T follicular helper cell (primary cell): Measurements from ENCODE around the gene TRIP4.
"Not testable (repeated sequence)": the region's sequence is repeated elsewhere in the genome, so short reads cannot be mapped to it uniquely, and the experiment has no call there.

Experiments used
- DNase-seq: peaks from one replicate; pipeline ENCODE4 v3.0.0-alpha.2; 2020; ENCODE audit warnings: low read depth

TRIP4 gene

DNA sequence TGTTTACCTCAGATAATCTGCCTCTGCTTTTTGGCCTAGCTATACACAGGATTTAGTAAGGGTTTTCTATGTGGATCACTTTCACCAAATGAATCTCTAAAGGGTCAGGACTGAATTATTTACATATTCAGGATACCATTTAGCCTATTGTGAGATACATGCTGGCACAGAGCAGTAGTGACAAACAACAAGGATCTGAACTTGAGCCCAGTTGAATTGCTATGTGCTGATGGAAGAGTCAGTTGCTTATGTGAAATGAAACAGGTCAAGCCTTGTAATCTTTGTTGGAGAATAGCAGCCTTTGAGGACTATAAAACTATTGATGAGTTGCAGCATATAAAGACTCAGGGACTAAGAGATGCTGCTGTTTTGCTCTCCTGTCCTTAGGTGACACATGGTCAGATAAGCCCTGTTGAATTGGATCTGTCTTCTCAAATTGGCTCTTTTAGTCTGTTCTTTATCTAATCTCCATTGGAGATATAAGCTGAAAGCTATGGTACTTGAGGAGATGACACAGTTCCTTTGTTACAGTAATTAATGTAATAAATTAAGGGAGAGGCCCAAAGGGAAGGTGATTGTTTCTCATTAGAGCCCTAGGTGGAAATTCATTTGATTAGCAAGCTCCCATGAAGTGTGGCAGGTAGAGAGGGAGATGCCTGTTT lies 103.1 kb downstream of the TRIP4 start:
- DNase-seq, result no peak

DNA sequence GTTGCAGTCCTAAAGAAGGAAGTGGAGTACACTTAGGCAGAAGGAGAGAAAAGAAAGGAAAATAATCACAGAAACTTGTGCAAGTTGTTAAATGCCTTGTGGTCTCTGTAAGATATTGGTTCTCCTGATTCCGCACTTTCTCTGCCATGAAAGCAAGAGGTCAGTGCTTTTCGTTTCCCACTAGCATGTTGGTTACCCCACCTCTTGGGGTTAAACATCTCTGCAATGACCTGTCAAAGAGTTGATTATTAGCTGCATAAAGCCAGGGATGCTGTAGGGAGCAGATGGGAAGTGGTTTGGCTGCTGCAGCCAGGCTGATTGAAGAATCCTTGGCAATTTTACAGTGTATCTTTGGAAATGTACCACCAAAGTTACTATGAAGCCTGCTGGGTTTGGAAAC lies 106.0 kb downstream of the TRIP4 start:
- no peak for DNase-seq

DNA sequence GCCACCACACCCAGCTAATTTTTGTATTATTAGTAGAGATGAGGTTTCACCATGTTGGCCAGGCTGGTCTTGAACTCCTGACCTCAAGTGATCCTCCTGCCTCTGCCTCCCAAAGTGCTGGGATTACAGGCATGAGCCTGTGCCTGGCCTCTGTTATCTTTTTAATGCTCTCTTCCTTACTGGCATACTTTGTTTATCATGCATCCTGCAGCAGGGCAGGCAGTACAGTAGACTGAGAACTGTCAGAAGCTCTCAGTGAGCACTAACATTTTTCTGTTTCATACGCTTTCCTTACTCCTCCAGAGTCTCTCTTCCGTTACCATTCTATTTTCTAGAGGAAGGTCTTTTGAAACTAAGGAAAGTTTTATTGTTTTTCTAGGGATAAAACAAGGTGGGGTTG lies 108.3 kb downstream of the TRIP4 start:
- not testable (repeated sequence) for DNase-seq

DNA sequence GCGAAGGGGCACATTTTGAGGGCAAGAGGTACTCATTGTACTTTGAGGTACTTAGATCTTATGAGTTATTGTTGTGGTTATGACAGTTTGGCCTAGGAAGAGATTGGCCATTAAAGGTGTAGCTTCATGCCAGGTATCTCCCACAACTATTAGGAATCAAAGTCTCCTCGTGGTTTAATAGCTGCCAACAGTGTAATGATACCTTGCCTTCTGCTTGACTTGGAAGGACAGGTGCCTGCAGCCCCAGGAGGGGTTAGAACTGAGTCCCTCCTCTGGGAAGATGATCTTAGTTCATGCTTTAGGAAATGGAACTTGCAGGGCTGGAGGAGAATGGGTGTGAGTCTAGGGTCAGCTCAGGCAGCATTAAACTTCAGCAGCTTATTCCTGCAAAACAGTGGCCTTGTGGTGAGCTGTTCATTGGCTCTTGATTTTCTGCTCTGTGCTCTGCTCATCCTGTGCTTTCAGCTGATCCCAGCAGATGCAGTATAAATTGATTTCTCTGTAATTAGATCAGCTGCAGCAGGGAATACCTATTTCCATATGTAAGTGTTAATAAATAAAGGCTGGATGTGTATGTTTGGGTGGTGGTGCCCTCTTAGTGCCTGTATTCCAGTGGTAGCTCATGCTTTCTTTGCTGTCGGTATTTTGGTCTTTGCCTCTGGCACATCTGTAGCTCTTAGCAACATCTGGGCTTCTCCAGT lies 113.2 kb downstream of the TRIP4 start:
- DNase-seq, result no peak

DNA sequence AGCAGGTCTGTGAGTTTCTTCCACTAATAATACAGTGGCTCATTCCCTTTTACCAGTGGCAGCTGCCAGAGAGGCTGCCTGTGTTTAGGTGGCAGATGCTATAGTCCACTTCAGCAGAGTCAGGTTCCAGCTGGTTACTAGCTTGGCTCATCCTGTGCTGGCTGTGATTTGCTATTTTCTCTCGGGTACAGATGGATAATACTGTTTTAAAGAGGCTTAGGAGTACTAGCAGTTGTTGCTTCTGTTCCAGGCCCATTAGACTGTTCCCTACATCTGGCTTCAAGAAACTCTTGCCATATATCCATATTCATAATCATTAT lies 113.7 kb downstream of the TRIP4 start:
- no peak for DNase-seq

DNA sequence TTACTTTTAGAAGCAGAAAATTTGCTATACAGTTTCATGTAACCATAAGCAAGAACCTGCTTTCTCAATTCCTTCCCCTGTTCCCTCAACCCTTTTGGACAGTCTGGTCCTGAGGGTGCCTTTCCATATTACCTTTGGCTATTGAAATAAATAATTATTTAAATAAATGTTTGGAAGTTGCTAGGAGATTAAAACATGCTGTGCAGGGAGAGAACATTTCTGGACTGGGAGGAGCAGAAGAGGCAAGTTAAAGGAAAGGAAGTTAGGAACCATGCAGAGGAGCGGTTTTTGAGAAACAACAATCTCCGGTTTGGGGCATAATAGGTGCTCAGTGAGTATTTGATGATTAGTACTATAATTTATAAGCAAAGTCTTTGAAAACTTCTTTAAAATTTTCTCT lies 114.5 kb downstream of the TRIP4 start:
- DNase-seq, result no peak

DNA sequence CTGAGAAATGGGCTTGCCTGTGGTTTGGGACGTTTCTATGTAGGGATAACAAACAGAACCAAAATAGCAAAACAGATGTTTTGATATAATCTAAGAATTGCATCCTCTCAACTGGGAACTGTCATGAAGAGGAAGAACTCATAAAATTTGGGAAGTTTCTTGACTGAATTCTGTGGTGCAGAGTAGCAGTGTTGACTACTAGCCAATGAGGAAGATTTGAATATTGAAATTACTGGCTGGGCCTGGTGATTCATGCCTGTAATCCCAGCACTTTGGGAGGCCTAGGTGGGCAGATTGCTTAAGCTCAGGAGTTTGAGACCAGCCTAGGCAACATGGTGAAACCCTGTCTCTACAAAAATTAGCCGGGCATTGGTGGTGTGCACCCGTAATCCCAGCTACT lies 114.9 kb downstream of the TRIP4 start:
- no peak for DNase-seq

DNA sequence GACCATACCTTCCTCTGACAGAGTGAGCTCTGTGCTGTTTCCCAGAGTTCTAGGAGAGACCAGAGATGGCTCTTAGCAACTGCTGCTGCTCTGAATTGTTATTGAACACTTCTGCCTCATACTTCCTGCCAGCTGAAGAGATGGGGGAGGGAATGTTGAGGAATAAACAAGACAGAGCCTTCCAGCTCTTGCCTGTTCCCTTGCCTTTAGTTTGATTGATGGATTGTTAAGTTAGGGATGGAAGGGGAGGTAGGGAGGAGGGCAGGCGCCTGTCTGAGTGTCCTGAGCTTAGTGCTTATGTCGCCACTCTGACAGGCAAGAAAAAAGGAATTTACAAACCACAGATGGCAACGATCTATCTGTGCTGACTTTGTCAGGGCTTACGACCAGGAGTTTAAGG lies 115.6 kb downstream of the TRIP4 start:
- DNase-seq, result no peak

DNA sequence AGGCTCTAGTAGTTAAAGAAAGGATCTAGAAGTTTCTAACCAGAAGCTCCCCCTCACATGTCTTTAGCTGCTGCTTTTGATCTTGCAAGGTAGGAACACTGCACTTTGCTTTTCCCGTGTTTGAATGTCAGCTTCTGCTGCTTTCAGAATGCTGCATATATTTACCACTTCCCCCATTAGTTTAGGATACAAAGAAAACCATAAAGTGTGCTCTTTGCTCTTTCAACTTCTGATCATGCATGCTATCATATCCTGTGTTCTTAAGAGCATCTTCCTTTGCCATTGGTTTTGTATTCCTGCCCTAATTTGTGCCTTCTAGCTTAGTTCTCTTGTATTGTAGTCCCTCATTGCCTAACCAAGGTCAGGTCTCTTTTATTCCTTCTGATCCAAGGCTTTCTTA lies 116.0 kb downstream of the TRIP4 start:
- DNase-seq, result no peak
